ENCODE measurements around the gene PTBP3. TPM values are rescaled to one million over a fixed set of nuclear protein-coding genes. Genes with fewer than 3 reads are reported as not detected.

The PTBP3 gene
- polyA plus RNA-seq, 1 donor from 2014 or later, result 36.1 TPM

DNA sequence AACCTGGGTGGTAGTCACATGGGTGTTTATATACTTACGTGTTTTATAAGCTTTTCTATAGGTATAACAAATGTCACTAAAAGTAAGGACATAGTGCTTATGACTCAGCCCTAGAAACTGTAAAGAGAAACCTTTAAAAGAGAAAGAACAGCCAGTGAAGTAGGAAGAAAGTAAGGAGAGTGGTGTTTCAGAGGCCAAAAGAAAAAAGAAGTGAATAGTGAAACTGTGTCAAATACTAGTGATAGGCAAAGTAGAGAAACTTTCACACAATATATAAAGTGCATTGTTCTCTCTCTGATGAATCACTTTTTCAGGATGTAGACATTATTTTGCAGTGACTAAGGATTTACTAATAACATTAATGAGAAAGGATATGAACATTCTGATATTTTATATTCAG lies 84.1 kb downstream of the PTBP3 start:
- Histone ChIP-seq H2AFZ (ENCODE audit: low read depth, low read length) (no peak overlapping the region), H3K9ac (ENCODE audit: low read length) (no peak overlapping the region), H3K9me2 (ENCODE audit: insufficient read depth, low read length) (no peaks in the 10 kb centered on the region), H3K36me3 (ENCODE audit: insufficient read depth, low read length) (no peaks in the 10 kb centered on the region), H3K27me3 (ENCODE audit: insufficient read depth, low read depth, low read length) (no peaks in the 10 kb centered on the region), H3K9me3 (ENCODE audit: low read length) (no peaks in the 10 kb centered on the region), H3K79me2 (replicated peaks; ENCODE audit: insufficient read depth, low read length) (no peaks in the 10 kb centered on the region), H3K4me3 (ENCODE audit: low read length) (no peak overlapping the region), H3F3A (ENCODE audit: insufficient read depth, low read length, poor library complexity, severe bottlenecking) (no peaks in the 10 kb centered on the region), H3K27ac (ENCODE audit: low read length) (no peak overlapping the region), H3K4me2 (ENCODE audit: low read length) (no peak overlapping the region), H4K20me1 (ENCODE audit: insufficient read depth) (no peaks in the 10 kb centered on the region)
- TF ChIP-seq POLR2AphosphoS5 (IDR thresholded peaks at IDR 0.05), result no peak
- no peak for TF ChIP-seq TAF1 (IDR thresholded peaks at IDR 0.05; ENCODE audit: low read depth)
- TF ChIP-seq, protein P1, sequence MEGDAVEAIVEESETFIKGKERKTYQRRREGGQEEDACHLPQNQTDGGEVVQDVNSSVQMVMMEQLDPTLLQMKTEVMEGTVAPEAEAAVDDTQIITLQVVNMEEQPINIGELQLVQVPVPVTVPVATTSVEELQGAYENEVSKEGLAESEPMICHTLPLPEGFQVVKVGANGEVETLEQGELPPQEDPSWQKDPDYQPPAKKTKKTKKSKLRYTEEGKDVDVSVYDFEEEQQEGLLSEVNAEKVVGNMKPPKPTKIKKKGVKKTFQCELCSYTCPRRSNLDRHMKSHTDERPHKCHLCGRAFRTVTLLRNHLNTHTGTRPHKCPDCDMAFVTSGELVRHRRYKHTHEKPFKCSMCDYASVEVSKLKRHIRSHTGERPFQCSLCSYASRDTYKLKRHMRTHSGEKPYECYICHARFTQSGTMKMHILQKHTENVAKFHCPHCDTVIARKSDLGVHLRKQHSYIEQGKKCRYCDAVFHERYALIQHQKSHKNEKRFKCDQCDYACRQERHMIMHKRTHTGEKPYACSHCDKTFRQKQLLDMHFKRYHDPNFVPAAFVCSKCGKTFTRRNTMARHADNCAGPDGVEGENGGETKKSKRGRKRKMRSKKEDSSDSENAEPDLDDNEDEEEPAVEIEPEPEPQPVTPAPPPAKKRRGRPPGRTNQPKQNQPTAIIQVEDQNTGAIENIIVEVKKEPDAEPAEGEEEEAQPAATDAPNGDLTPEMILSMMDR (IDR thresholded peaks at IDR 0.05; ENCODE audit: poor library complexity, severe bottlenecking), result no peak
- TF ChIP-seq, protein P2, sequence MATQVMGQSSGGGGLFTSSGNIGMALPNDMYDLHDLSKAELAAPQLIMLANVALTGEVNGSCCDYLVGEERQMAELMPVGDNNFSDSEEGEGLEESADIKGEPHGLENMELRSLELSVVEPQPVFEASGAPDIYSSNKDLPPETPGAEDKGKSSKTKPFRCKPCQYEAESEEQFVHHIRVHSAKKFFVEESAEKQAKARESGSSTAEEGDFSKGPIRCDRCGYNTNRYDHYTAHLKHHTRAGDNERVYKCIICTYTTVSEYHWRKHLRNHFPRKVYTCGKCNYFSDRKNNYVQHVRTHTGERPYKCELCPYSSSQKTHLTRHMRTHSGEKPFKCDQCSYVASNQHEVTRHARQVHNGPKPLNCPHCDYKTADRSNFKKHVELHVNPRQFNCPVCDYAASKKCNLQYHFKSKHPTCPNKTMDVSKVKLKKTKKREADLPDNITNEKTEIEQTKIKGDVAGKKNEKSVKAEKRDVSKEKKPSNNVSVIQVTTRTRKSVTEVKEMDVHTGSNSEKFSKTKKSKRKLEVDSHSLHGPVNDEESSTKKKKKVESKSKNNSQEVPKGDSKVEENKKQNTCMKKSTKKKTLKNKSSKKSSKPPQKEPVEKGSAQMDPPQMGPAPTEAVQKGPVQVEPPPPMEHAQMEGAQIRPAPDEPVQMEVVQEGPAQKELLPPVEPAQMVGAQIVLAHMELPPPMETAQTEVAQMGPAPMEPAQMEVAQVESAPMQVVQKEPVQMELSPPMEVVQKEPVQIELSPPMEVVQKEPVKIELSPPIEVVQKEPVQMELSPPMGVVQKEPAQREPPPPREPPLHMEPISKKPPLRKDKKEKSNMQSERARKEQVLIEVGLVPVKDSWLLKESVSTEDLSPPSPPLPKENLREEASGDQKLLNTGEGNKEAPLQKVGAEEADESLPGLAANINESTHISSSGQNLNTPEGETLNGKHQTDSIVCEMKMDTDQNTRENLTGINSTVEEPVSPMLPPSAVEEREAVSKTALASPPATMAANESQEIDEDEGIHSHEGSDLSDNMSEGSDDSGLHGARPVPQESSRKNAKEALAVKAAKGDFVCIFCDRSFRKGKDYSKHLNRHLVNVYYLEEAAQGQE (IDR thresholded peaks at IDR 0.05; ENCODE audit: borderline replicate concordance), result no peak
- no peak for TF ChIP-seq SMC3 (conservative IDR thresholded peaks at IDR 0.05; ENCODE audit: poor library complexity)
- no peak for TF ChIP-seq RAD21 (conservative IDR thresholded peaks at IDR 0.05)
- no peak for TF ChIP-seq EZH2 (IDR thresholded peaks at IDR 0.05; ENCODE audit: borderline replicate concordance, insufficient read depth, low read length, poor library complexity, severe bottlenecking)
- TF ChIP-seq EP300 (conservative IDR thresholded peaks at IDR 0.05; ENCODE audit: poor library complexity, severe bottlenecking), result no peak

DNA sequence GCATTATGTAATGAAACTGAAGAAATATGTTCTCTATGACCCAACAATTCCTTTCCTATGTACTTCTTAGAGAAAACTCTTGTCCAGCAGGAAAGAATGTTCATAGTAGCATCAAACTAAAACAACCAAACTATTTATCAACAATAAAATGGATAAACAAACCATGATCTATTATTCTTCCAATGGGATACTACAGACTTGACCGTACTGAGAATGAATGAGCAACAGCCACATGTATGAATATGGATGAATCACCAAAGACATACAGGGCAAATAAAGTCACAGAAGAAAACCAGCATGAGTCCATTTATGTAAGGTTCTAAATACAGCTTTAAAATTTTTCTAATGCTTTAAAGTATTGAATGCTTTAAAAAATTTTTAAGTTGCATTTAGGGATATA lies 84.7 kb downstream of the PTBP3 start:
- Histone ChIP-seq H3K9ac (ENCODE audit: low read length) (no peak overlapping the region), H3K9me2 (ENCODE audit: insufficient read depth, low read length) (no peaks in the 10 kb centered on the region), H3F3A (ENCODE audit: insufficient read depth, low read length, poor library complexity, severe bottlenecking) (no peaks in the 10 kb centered on the region), H3K4me3 (ENCODE audit: low read length) (no peak overlapping the region), H3K79me2 (replicated peaks; ENCODE audit: insufficient read depth, low read length) (no peaks in the 10 kb centered on the region), H3K27me3 (ENCODE audit: insufficient read depth, low read depth, low read length) (no peaks in the 10 kb centered on the region), H3K9me3 (ENCODE audit: low read length) (no peaks in the 10 kb centered on the region), H2AFZ (ENCODE audit: low read depth, low read length) (no peak overlapping the region), H3K4me2 (ENCODE audit: low read length) (no peak overlapping the region), H4K20me1 (ENCODE audit: insufficient read depth) (no peaks in the 10 kb centered on the region), H3K27ac (ENCODE audit: low read length) (no peak overlapping the region), H3K36me3 (ENCODE audit: insufficient read depth, low read length) (no peaks in the 10 kb centered on the region)
- TF ChIP-seq RAD21 (conservative IDR thresholded peaks at IDR 0.05) (no peak), SMC3 (conservative IDR thresholded peaks at IDR 0.05; ENCODE audit: poor library complexity) (no peak), MXI1 (conservative IDR thresholded peaks at IDR 0.05; ENCODE audit: poor library complexity, severe bottlenecking) (no peak), EZH2 (IDR thresholded peaks at IDR 0.05; ENCODE audit: borderline replicate concordance, insufficient read depth, low read length, poor library complexity, severe bottlenecking) (no peak), EP300 (conservative IDR thresholded peaks at IDR 0.05; ENCODE audit: poor library complexity, severe bottlenecking) (no peak), TAF1 (IDR thresholded peaks at IDR 0.05; ENCODE audit: low read depth) (no peak)
- TF ChIP-seq, protein P2 (IDR thresholded peaks at IDR 0.05; ENCODE audit: borderline replicate concordance), result no peak
- TF ChIP-seq, protein P1 (IDR thresholded peaks at IDR 0.05; ENCODE audit: poor library complexity, severe bottlenecking), result no peak

Measured in neural cell (in vitro differentiated cells).